ENCODE results near the gene IL23R.

GRCh38 chr1:67140460-67140859 lies 25.8 kb upstream of the IL23R start:
- no peak for TF ChIP-seq SUZ12 (IDR thresholded peaks at IDR 0.05; ENCODE audit: extremely low read depth, insufficient read depth, insufficient read length)
- no peak for TF ChIP-seq ZNF274 (IDR thresholded peaks at IDR 0.05; ENCODE audit: low read depth, low read length)

All from NT2/D1 (cell line).